Suprapubic skin (tissue), 4 donors: Measurements from ENCODE around the gene SLC37A3. TPM values are rescaled to one million over a fixed set of nuclear protein-coding genes. Genes with fewer than 3 reads are reported as not detected.
"Not testable (repeated sequence)": the region's sequence is repeated elsewhere in the genome, so short reads cannot be mapped to it uniquely, and the experiment has no call there.

ENCODE experiments used
- DNase-seq, 2 donors: peaks; one replicate each; pipeline ENCODE4 v3.0.0-alpha.2; 2019; ENCODE audit warnings: low spot score in 2 of 2
- H3K27ac ChIP-seq: fragments of 200-600 bp; sonication (generic); one replicate; pipeline ENCODE4 v1.5.1; 2019
- H3K27me3 ChIP-seq: fragments of 200-600 bp; sonication (generic); one replicate; pipeline ENCODE4 v1.5.1; 2019
- H3K36me3 ChIP-seq: fragments of 200-600 bp; sonication (generic); one replicate; pipeline ENCODE4 v1.5.1; 2019
- H3K4me1 ChIP-seq: fragments of 200-600 bp; sonication (generic); one replicate; pipeline ENCODE4 v1.5.1; 2019
- H3K4me3 ChIP-seq: fragments of 200-600 bp; sonication (generic); one replicate; pipeline ENCODE4 v1.5.1; 2019; ENCODE audit warnings: mild to moderate bottlenecking
- H3K9me3 ChIP-seq: fragments of 200-600 bp; sonication (generic); one replicate; pipeline ENCODE4 v1.5.1; 2019
- EP300 ChIP-seq: sonication (generic); formaldehyde crosslinking; IDR thresholded peaks from one replicate; pipeline ENCODE4 v1.6.1; 2017; ENCODE audit warnings: antibody characterized with exemption
- POLR2A ChIP-seq, 2 donors: fragments of 450-650 bp; IDR thresholded peaks; one replicate each; pipeline ENCODE4 v1.6.1; 2017; ENCODE audit warnings: antibody characterized with exemption in 2 of 2, mild to moderate bottlenecking in 2 of 2, moderate library complexity in 2 of 2
- POLR2AphosphoS5 ChIP-seq, 3 donors: sonication (generic); formaldehyde crosslinking; IDR thresholded peaks; one replicate each; pipeline ENCODE4 v1.6.1; 2017; ENCODE audit warnings: antibody characterized with exemption in 3 of 3
- WGBS: methylation state at CpG from one replicate; pipeline ENCODE4 v1.1.5; 2018; 5-methylcytosine and 5-hydroxymethylcytosine counted together
- total RNA-seq, 4 donors: library from RNA; depleted of rRNA; stranded (reverse); fragments of >200 nt; gene quantifications; one replicate each; pipeline ENCODE4 v1.1.0, GENCODE V29; 2016
- TF ChIP-seq, protein P1 (sequence below), 2 donors: fragments of 200-600 bp in 1 of 2; fragments of 450-650 bp in 1 of 2; sonication (generic) in 1 of 2; IDR thresholded peaks; one replicate each; pipeline ENCODE4 v1.5.1; 2016 to 2019; ENCODE audit warnings: antibody characterized with exemption in 2 of 2, mild to moderate bottlenecking in 1 of 2, moderate library complexity in 1 of 2

The SLC37A3 gene
- total RNA-seq, 4 donors from 2014 or later, result 27.3 to 61.4 (median 39.2) TPM

- Histone ChIP-seq H3K36me3 (no peaks in the 10 kb centered on the region), H3K9me3 (no peaks in the 10 kb centered on the region), H3K27ac (no peak overlapping the region), H3K4me3 (no peak overlapping the region), H3K27me3 (no peaks in the 10 kb centered on the region), H3K4me1 (no peaks in the 10 kb centered on the region)
- TF ChIP-seq, protein P1, sequence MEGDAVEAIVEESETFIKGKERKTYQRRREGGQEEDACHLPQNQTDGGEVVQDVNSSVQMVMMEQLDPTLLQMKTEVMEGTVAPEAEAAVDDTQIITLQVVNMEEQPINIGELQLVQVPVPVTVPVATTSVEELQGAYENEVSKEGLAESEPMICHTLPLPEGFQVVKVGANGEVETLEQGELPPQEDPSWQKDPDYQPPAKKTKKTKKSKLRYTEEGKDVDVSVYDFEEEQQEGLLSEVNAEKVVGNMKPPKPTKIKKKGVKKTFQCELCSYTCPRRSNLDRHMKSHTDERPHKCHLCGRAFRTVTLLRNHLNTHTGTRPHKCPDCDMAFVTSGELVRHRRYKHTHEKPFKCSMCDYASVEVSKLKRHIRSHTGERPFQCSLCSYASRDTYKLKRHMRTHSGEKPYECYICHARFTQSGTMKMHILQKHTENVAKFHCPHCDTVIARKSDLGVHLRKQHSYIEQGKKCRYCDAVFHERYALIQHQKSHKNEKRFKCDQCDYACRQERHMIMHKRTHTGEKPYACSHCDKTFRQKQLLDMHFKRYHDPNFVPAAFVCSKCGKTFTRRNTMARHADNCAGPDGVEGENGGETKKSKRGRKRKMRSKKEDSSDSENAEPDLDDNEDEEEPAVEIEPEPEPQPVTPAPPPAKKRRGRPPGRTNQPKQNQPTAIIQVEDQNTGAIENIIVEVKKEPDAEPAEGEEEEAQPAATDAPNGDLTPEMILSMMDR (IDR thresholded peaks at IDR 0.05), result no peak
- TF ChIP-seq EP300 (no peak), POLR2AphosphoS5 (IDR thresholded peaks at IDR 0.05) (no peak), POLR2A (IDR thresholded peaks at IDR 0.05) (no peak)
- 77% methylated on average over 3 of the region's 3 CpGs for WGBS
- no peak for DNase-seq
Measured at GRCh38 chr7:140423501-140423900, 25.2 kb upstream of the SLC37A3 start.

GRCh38 chr7:140421521-140421920, 23.2 kb upstream of the SLC37A3 start:
- Histone ChIP-seq H3K9me3 (no peaks in the 10 kb centered on the region), H3K27ac (no peak overlapping the region), H3K4me3 (no peak overlapping the region), H3K36me3 (no peaks in the 10 kb centered on the region), H3K27me3 (no peaks in the 10 kb centered on the region), H3K4me1 (no peaks in the 10 kb centered on the region)
- DNase-seq, result no peak
- TF ChIP-seq POLR2AphosphoS5 (IDR thresholded peaks at IDR 0.05), result no peak
- TF ChIP-seq EP300, result no peak
- TF ChIP-seq, protein P1 (IDR thresholded peaks at IDR 0.05), result no peak
- TF ChIP-seq POLR2A (IDR thresholded peaks at IDR 0.05), result no peak
- WGBS, result 86% methylated on average over 2 of the region's 2 CpGs

- no peaks in the 10 kb centered on the region for H3K36me3 ChIP-seq
- no peak overlapping the region for H3K27ac ChIP-seq
- 90% methylated on average over 4 of the region's 4 CpGs for WGBS
- no peaks in the 10 kb centered on the region for H3K27me3 ChIP-seq
- TF ChIP-seq, protein P1 (IDR thresholded peaks at IDR 0.05), result no peak
- no peak overlapping the region for H3K4me3 ChIP-seq
- H3K9me3 ChIP-seq, result no peaks in the 10 kb centered on the region
- no peaks in the 10 kb centered on the region for H3K4me1 ChIP-seq
- DNase-seq, result no peak
Measured at GRCh38 chr7:140418653-140419052, 20.3 kb upstream of the SLC37A3 start.

GRCh38 chr7:140418156-140418472, 19.8 kb upstream of the SLC37A3 start:
- H3K4me1 ChIP-seq, H3K27me3 ChIP-seq, H3K36me3 ChIP-seq, H3K9me3 ChIP-seq, H3K27ac ChIP-seq, H3K4me3 ChIP-seq, DNase-seq: not testable (repeated sequence)
- WGBS, result 80% methylated on average over 5 of the region's 5 CpGs

DNA sequence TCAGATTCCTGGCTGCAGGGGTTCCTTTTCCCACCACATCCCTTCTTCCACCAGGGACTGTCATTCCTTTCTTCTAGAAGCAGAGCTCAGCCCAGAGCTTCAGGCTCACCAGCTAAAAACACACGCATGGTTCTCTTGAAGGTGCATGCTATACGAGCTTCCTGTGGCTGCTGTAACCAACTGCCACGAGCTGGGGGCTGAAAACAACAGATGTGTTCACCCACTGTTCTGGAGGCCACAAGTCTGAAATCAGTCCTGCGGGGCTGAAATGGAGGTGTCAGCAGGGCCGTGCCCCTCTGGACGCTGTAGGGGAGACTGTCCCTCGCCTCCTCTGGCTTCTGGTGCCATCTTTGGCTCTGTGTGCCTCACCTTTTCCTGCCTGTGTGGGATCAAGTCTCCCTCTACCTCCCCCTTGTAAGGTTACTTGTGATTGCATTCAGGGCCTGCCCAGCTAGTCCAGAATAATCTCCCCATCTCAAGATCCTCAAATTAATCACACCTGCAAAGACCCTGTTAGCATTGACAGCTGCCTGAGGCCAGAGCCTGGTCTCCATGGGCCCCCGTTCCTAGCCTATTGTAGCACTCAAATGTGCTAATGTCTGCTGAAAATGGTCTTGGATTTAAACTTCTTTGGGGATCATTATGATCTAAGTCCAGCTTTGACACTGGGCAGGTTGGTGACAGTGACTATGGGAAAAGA, 19.3 kb upstream of the SLC37A3 start:
- Histone ChIP-seq H3K36me3 (no peaks in the 10 kb centered on the region), H3K27me3 (no peaks in the 10 kb centered on the region), H3K4me3 (no peak overlapping the region), H3K9me3 (no peaks in the 10 kb centered on the region), H3K27ac (no peak overlapping the region), H3K4me1 (no peaks in the 10 kb centered on the region)
- DNase-seq, result no peak
- TF ChIP-seq, protein P1 (IDR thresholded peaks at IDR 0.05), result no peak
- TF ChIP-seq EP300 (no peak), POLR2A (IDR thresholded peaks at IDR 0.05) (no peak), POLR2AphosphoS5 (IDR thresholded peaks at IDR 0.05) (no peak)
- WGBS, result 68% methylated on average over 8 of the region's 8 CpGs

DNA sequence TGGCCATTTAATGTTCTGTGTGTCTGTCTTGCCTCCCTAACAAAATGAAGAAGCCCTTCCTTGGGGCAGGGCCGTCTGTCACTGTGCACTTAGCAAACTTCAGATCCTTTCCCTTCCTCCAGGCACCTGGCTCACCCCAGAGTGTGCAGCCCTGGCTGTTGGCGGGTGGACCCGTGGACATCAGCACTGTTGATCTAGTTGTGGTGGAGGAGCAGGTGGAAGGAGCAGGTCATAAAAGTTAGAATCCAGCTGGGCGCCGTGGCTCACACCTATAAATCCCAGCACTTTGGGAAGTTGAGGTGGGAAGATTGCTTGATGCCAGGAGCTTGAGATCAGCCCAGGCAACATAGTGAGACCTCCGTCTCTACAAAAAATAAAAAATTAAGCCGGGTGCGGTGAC, 18.2 kb upstream of the SLC37A3 start:
- H3K4me3 ChIP-seq, result no peak overlapping the region
- WGBS, result 79% methylated on average over 8 of the region's 8 CpGs
- H3K4me1 ChIP-seq, result no peaks in the 10 kb centered on the region
- H3K9me3 ChIP-seq, result no peaks in the 10 kb centered on the region
- no peaks in the 10 kb centered on the region for H3K36me3 ChIP-seq
- no peak overlapping the region for H3K27ac ChIP-seq
- no peak for TF ChIP-seq EP300
- no peaks in the 10 kb centered on the region for H3K27me3 ChIP-seq
- no peak for DNase-seq

DNA sequence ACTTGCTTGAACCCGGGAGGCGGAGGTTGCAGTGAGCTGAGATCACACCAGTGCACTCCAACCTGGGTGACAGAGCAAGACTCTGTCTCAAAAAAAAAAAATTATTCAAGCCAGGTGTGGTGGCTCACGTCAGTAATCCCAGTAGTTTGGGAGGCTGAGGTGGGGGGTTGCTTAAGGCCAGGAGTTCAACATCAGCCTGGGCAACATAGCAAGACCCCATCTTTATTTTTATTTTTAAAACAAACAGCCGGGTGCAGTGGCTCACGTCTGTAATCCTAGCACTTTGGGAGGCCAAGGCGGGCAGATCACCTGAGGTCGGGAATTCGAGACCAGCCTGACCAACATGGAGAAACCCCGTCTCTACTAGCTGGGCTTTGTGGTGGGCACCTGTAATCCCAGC, 17.5 kb upstream of the SLC37A3 start:
- not testable (repeated sequence) for H3K4me1 ChIP-seq, H3K27ac ChIP-seq, H3K27me3 ChIP-seq, H3K36me3 ChIP-seq, DNase-seq, H3K4me3 ChIP-seq, H3K9me3 ChIP-seq
- 92% methylated on average over 9 of the region's 9 CpGs for WGBS
